ENCODE measurements around the gene UBP1. TPM values are rescaled to one million over a fixed set of nuclear protein-coding genes. Genes with fewer than 3 reads are reported as not detected.
A peak's percentile ranks its signal among the peaks of the same experiment; 100 is the strongest.
"Not testable (repeated sequence)": the region's sequence is repeated elsewhere in the genome, so short reads cannot be mapped to it uniquely, and the experiment has no call there.

UBP1 gene
- polyA plus RNA-seq, 1 donor, result 118 TPM

GRCh38 chr3:33437556-33438283 is 2.5 kb downstream of the UBP1 start:
- peak; percentile 15 for DNase-seq

- DNase-seq, result no peak
These were observed 6.4 kb downstream of the UBP1 start for GRCh38 chr3:33433843-33434242.

- DNase-seq, result no peak
These were observed 9.6 kb downstream of the UBP1 start for GRCh38 chr3:33430571-33430970.

GRCh38 chr3:33430061-33430460 is 10.1 kb downstream of the UBP1 start:
- no peak for DNase-seq

DNA sequence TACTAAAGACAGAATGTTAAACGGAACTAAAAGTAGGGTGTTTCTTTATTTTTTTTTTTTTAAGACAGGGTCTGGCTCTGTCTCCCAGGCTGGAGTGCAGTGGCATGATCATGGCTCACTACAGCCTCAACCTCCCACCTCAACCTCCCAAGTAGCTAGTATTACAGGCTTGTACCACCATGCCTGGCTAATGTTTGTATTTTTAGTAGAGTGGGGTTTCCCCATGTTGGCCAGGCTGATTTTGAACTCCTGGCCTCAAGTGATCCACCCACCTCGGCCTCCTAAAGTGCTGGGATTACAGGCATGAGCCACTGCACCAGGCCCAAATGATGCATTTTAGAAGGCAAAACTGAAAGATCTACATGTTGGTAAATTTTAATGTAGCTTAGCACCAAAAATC is 10.9 kb downstream of the UBP1 start:
- DNase-seq, result not testable (repeated sequence)

- DNase-seq, result no peak
These were observed 11.5 kb downstream of the UBP1 start for GRCh38 chr3:33428734-33429133.

GRCh38 chr3:33426630-33427317 is 13.4 kb downstream of the UBP1 start:
- DNase-seq, result no peak

- DNase-seq, result no peak
These were observed 14.1 kb downstream of the UBP1 start for GRCh38 chr3:33426068-33426467.

DNA sequence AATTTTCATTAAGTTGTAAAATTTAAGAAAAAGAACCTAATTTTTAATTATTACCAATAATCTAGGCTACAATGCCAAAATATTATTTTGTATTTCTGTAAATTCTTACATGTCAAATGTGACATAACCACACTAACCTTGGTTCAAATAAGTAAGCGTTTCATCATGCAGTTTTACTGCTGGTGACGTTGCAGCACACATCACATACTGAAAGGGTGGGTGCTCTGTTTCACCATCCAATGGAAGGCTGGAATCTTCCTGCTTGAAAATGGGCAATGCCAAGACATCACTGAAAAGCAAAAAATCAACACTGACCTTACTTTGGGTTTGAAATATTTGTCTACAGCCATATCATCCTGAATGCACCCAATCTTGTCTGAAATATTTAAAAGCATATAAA is 14.8 kb downstream of the UBP1 start:
- no peak for DNase-seq

- no peak for DNase-seq
These were observed 15.4 kb downstream of the UBP1 start for GRCh38 chr3:33424606-33425452.

DNA sequence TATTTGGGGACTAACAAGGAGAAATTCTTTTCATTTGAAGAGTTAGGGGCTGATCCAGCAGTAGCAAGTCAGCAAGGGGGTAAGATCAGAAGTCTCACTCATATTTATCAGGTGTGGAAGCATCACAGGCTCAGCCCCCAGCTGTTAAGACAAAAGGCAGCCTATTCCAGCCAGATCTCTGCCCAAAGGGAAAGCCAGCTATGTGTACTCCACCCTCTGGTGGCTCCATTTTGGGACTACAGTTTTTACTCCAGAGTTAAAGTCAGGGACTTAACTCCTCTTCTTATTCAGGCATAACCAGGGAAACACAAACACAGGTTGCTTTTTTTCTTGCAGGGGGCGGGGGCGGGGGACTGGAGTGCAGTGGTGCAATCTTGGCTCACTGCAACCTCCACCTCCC is 19.2 kb downstream of the UBP1 start:
- no peak for DNase-seq

DNA sequence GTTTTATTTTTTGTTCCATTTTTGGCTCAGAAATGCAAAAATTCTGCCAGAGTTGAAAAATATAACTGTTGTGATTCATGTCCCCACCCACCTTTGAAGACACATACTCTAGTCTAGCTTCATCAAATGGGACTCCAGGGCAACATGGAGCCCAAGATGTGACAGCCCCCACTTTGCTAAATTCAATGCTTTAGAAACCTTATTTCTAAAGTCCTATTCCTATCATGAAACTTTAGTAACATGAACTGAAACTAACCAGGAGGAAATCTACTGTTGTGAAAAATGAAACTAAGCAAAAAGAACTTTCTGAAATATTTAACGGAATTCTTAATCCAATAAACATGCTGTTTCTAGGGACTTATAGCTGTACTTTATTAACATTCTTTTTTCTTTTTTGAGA is 20.3 kb downstream of the UBP1 start:
- no peak for DNase-seq

DNA sequence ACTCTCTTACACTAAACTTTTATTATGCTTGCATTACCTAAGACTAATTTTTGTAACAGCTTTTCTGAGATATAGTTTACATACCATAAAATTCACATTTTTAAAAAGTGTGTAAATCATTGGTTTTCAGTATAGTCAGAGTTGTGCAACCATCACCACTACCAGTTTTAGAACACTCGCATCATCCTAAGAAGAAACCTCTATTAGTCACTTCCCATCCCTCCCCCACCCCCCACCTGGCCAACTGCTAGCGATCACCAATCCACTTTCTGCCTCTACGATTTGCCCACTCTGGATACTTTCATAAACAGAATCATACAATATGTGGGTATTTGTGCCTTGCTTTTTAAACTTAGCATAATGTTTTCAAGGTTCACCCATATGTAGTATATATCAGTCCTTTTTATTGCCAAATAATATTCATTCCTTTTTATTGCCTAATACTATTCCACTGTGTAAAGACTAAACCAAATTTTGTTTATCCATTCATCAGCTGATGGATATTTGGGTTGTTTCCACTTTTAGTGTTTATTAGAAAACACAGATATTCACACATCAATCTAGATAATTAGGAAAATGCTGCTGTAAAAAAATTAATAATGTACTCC is 23.0 kb downstream of the UBP1 start:
- no peak for DNase-seq

DNA sequence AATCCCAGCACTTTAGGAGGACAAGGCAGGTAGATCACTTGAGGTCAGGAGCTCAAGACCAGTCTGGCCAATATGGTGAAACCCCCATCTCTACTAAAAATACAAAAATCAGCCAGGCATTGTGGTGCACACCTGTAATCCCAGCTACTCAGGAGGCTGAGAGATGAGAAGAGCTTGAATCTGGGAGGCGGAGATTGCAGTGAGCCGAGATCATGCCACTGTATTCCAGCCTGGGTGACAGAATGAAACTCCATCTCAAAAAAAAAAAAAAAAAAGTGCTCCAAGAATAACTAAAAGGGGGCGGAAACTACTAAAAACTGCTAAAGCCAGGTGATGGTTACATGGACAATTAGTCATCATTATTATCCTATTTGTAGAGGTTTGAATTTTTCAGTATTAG is 29.4 kb downstream of the UBP1 start:
- DNase-seq, result not testable (repeated sequence)

GRCh38 chr3:33403756-33404155 is 36.4 kb downstream of the UBP1 start:
- DNase-seq, result no peak

DNA sequence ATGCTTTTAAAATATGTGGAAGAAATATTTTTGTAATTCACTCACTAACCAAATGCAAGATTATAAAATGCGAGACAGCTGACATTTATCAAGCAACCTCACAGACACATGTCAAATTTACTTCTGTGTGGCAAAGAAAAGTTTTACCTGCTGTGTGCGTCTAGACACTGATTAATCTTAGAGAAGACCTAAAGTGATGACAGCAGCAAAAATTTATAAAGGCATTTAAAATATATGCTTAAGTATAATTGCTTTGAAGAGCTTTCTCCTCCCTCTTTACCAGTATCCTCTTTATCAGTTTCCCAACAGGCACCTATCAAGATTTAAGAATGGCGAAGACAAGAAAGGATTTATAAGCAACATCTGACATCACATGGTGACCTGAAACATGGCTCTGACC is 37.3 kb downstream of the UBP1 start:
- DNase-seq, result no peak

DNA sequence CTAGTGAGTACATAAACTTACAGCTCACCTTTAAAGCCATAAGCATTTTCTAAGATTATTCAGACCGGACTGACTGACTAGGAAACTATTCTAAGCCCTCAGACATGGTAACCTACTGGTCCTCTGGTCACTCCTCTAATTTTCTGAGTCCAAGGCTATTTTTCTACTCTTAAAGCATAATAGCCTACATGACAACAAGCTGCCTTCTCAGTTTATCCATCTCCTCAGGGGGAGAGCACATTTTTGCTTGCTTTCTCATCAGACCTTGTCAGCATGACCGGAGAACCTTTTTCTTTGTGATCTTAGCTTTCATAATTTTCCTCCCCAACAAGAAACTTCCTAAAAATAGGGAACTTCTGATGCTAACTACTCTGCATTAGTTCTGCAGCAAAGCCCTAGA is 38.4 kb downstream of the UBP1 start:
- DNase-seq, result no peak

DNA sequence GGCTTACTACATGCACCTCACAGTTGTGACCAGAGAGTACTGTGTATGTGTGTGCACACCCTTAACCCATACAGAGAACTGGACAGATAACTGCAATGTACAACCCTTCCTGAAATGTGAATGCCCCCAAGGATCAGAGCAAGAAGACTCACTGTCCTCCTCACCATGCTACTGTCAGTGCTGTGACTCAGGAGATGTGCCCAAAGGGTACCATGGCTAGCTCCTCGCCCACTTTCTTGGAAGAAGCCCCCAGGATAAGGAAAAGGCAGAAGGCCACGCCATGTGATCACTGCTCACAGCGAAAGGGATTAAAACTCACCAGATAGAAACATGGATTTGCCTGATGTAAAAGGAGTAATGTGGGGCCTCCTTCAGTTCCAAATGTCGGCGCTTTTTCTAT is 41.8 kb downstream of the UBP1 start:
- no peak for DNase-seq

- no peak for DNase-seq
These were observed 44.3 kb downstream of the UBP1 start for GRCh38 chr3:33395900-33396299.

DNA sequence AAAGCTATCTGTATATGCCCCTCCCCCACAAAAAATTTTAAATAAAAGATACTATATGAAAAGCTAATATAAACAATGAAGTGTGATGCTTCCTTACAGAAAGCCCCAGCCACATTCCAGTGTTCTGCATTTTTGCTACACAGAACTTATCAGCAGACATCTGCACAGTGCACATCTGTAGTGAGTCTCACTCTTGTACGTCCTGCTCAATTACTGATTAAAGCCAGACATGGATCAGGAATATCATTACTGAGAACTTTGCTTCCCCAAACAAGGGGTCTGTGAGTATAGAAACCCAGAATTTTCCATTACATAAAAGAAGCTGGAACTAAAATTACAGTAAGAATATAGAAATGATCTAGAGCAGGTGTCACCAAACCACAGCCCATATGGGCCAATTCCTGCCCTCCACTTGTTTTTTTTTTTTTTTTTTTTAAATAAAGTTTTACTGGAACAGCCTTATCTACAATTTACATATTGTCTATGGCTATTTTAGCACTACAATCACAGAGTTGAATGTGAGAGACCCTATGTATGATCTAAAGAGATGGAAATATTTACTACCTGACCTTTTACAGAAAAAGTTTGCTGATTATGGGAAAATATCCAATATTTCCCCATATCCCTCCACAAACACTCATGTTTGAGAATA is 45.7 kb downstream of the UBP1 start:
- DNase-seq, result no peak

GRCh38 chr3:33392703-33393125 is 47.5 kb downstream of the UBP1 start:
- no peak for DNase-seq

DNA sequence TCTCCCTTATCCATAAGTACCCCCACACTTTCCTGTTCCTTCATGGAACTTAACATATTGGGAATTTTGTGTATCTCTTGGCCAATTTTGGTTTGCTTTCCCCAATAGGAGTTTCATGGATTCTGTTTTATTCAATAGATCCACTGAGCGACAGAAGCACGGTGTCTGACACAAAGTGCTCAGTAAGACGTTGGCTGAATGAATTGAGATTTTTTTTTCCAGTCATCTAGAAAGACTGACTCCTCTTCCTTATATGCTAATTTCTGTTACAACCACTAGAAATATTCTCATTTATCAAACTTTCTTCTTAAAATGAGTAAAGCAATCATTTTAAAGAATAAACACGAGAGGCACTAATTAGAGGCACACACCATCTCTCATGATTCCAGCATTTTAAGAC is 48.1 kb downstream of the UBP1 start:
- no peak for DNase-seq
